B cell (primary cell): ENCODE results near the gene SLC24A4. TPM values are rescaled to one million over a fixed set of nuclear protein-coding genes. Genes with fewer than 3 reads are reported as not detected.

Experiments
- ATAC-seq: fragments of 200-7000 bp; cut with Tn5 transposase; one replicate; pipeline ENCODE4 v1.10.0; 2021; ENCODE audit warnings: low read depth, mild to moderate bottlenecking, moderate number of reproducible peaks, moderate library complexity
- CTCF ChIA-PET: fragments of 350-600 bp; sonication (Branson Sonifier 250); formaldehyde crosslinking; loops from one replicate; lab custom pipeline; 2021; ENCODE audit warnings: antibody characterized with exemption, inconsistent platforms; lab: Charles Lee
- POLR2A ChIA-PET: fragments of 350-600 bp; sonication (Branson Sonifier 250); formaldehyde crosslinking; loops from one replicate; lab custom pipeline; 2021; ENCODE audit warnings: antibody characterized with exemption; lab: Charles Lee
- DNase-seq: peaks from one replicate; pipeline ENCODE4 v3.0.0; 2013
- H2AFZ ChIP-seq: 2 replicates; pipeline ENCODE4 v1.6.1; 2012; ENCODE audit warnings: mild to moderate bottlenecking, low read depth, low read length; ENCODE audit not compliant: insufficient read depth, poor library complexity, severe bottlenecking
- H3K27ac ChIP-seq, 2 donors: 1 replicate in 1 of 2; 2 replicates in 1 of 2; pipeline ENCODE4 v1.5.1; 2012 to 2013; ENCODE audit warnings: low read length in 2 of 2, mild to moderate bottlenecking in 2 of 2, moderate library complexity in 1 of 2
- H3K27me3 ChIP-seq, 4 experiments: fragments of 200-600 bp in 1 of 4; sonication (generic) in 1 of 4; replicated peaks in 1 of 4; 1 replicate in 2 of 4; 2 replicates in 2 of 4; pipeline versions ENCODE4 v1.6.1 to v1.7.0; 2013 to 2016; ENCODE audit warnings: low read length in 3 of 4, mild to moderate bottlenecking in 2 of 4, mixed read lengths in 1 of 4, moderate library complexity in 1 of 4; ENCODE audit not compliant: insufficient read depth in 4 of 4, control insufficient read depth in 3 of 4; ENCODE audit errors: control extremely low read depth in 1 of 4
- H3K36me3 ChIP-seq, 2 experiments: replicated peaks in 1 of 2; 1 replicate in 1 of 2; 2 replicates in 1 of 2; pipeline versions ENCODE4 v1.6.1 to v1.7.1; 2013; ENCODE audit warnings: low read length in 1 of 2; ENCODE audit not compliant: insufficient read depth in 2 of 2, control insufficient read depth in 1 of 2; ENCODE audit errors: control extremely low read depth in 1 of 2, extremely low read depth in 1 of 2
- H3K4me1 ChIP-seq, 2 donors: fragments of 200-600 bp in 1 of 2; sonication (generic) in 1 of 2; 1 replicate in 1 of 2; 2 replicates in 1 of 2; pipeline versions ENCODE4 v1.5.1 to v1.6.1; 2013 to 2017; ENCODE audit warnings: low read length in 2 of 2; ENCODE audit not compliant: control insufficient read depth in 2 of 2, insufficient read depth in 2 of 2
- H3K4me2 ChIP-seq: replicated peaks from 2 replicates; pipeline ENCODE3; 2012; ENCODE audit warnings: mild to moderate bottlenecking, low read depth, low read length; ENCODE audit not compliant: poor library complexity, severe bottlenecking
- H3K4me3 ChIP-seq, 5 experiments: fragments of 200-600 bp in 1 of 5; sonication (generic) in 1 of 5; 1 replicate in 3 of 5; 2 replicates in 2 of 5; pipeline versions ENCODE4 v1.5.1 to v1.7.0; 2011 to 2016; ENCODE audit warnings: low read length in 4 of 5, mild to moderate bottlenecking in 4 of 5, low read depth in 2 of 5, control low read depth in 1 of 5, moderate library complexity in 1 of 5; ENCODE audit not compliant: insufficient read depth in 1 of 5; ENCODE audit errors: control extremely low read depth in 1 of 5, extremely low read depth in 1 of 5
- H3K79me2 ChIP-seq: fragments of 200-600 bp; sonication (generic); one replicate; pipeline ENCODE4 v1.6.0; 2016; ENCODE audit warnings: low read length; ENCODE audit not compliant: control insufficient read depth, insufficient read depth
- H3K9ac ChIP-seq: fragments of 200-600 bp; sonication (generic); 2 replicates; pipeline ENCODE4 v1.6.1; 2017; ENCODE audit warnings: mild to moderate bottlenecking, low read length, moderate library complexity
- H3K9me3 ChIP-seq, 3 donors: one replicate each; pipeline versions ENCODE4 v1.6.1 to v1.7.1; 2013; ENCODE audit warnings: low read length in 2 of 3; ENCODE audit not compliant: control insufficient read depth in 2 of 3, insufficient read depth in 1 of 3; ENCODE audit errors: control extremely low read depth in 1 of 3
- H4K20me1 ChIP-seq: 2 replicates; pipeline ENCODE4 v1.6.0; 2012; ENCODE audit warnings: mild to moderate bottlenecking, low read length; ENCODE audit not compliant: insufficient read depth, control insufficient read depth, poor library complexity, severe bottlenecking
- H3K27ac Mint-ChIP-seq: one replicate; pipeline ENCODE4 v1.8.0; 2021; ENCODE audit warnings: mixed read lengths
- H3K27me3 Mint-ChIP-seq: one replicate; pipeline ENCODE4 v1.8.0; 2021; ENCODE audit warnings: mixed read lengths
- H3K4me1 Mint-ChIP-seq: one replicate; pipeline ENCODE4 v1.8.0; 2021; ENCODE audit warnings: mixed read lengths
- H3K4me3 Mint-ChIP-seq: one replicate; pipeline ENCODE4 v1.8.0; 2021; ENCODE audit warnings: mixed read lengths
- H3K9me3 Mint-ChIP-seq: one replicate; pipeline ENCODE4 v1.8.0; 2022; ENCODE audit warnings: mixed read lengths; ENCODE audit not compliant: insufficient read depth
- EZH2 ChIP-seq: IDR thresholded peaks from 2 replicates; pipeline ENCODE4 v1.6.1; 2012; ENCODE audit warnings: borderline replicate concordance, low read depth, mild to moderate bottlenecking, moderate library complexity, low read length; ENCODE audit not compliant: insufficient read depth, poor library complexity, severe bottlenecking
- WGBS: methylation state at CpG from one replicate; pipeline ENCODE4 v1.1.5; 2013; ENCODE audit warnings: missing lambda C conversion rate; ENCODE audit not compliant: insufficient coverage; 5-methylcytosine and 5-hydroxymethylcytosine counted together
- intact Hi-C: fragments of 100-400 bp; cut with micrococcal nuclease; formaldehyde crosslinking; loops from one replicate; pipeline ENCODE4 v1.10.0; 2022
- polyA plus RNA-seq: library from polyadenylated mRNA; depleted of rRNA; stranded (reverse); fragments of >200 nt; gene quantifications from 2 replicates; pipeline ENCODE4 v1.2.3, GENCODE V29; 2012
- total RNA-seq, 2 donors: library from RNA; stranded (reverse); fragments of 120-200 nt in 1 of 2; gene quantifications; 1 replicate in 1 of 2; 2 replicates in 1 of 2; pipeline versions ENCODE4 v1.2.3 to v1.2.4, GENCODE V29; 2013 to 2022
- TF ChIP-seq, protein P1 (sequence below): fragments of 200-600 bp; IDR thresholded peaks from one replicate; pipeline ENCODE4 v1.8.0; 2022; ENCODE audit warnings: antibody characterized with exemption, mild to moderate bottlenecking

The SLC24A4 gene
- total and polyA plus RNA-seq, 2 donors (not counting 1 experiment from before 2014, with no cell fraction given), result 0.19 TPM; not detected in 1

DNA sequence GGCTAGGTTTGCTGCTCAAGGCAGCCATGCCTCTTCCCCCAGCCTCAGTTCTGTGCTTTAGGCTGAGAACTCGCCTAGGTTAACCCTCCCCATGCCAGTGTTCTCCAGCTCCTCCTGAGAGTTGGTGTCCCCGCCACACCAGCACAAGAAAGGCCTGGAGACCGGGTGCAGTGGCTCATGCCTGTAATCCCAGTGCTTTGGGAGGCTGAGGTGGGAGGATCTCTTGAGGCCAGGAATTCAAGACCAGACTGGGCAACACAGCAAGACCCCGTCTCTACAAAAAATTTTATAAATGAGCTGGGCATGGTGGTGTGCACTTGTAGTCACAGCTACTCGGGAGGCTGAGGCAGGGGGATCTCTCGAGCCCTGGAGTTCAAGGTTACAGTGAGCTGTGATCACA, 200.8 kb downstream of the SLC24A4 start:
- Mint-ChIP-seq H3K9me3 (no peaks in the 10 kb centered on the region), H3K4me1 (peaks cover 16% of the 10 kb centered on the region), H3K27me3 (no peaks in the 10 kb centered on the region), H3K4me3 (no peak overlapping the region), H3K27ac (no peak overlapping the region)
- intact Hi-C loops, result no loop called here
- DNase-seq, result no peak
- 99% methylated on average over 5 of the region's 6 CpGs for WGBS
- CTCF ChIA-PET, result no interaction called here
- POLR2A ChIA-PET, result no interaction called here
- Histone ChIP-seq H3K9ac (no peak overlapping the region), H3K4me3 (no peak overlapping the region), H3K27ac (no peak overlapping the region), H3K9me3 (no peaks in the 10 kb centered on the region), H3K27me3 (no peaks in the 10 kb centered on the region), H4K20me1 (peaks cover 52% of the 10 kb centered on the region), H3K4me2 (no peak overlapping the region), H3K79me2 (peaks cover 67% of the 10 kb centered on the region), H3K4me1 (peaks cover 6 to 8% of the 10 kb centered on the region in 2 donors), H3K36me3 (no peaks in the 10 kb centered on the region), H2AFZ (no peak overlapping the region)
- ATAC-seq, result no peak
- TF ChIP-seq, protein P1, sequence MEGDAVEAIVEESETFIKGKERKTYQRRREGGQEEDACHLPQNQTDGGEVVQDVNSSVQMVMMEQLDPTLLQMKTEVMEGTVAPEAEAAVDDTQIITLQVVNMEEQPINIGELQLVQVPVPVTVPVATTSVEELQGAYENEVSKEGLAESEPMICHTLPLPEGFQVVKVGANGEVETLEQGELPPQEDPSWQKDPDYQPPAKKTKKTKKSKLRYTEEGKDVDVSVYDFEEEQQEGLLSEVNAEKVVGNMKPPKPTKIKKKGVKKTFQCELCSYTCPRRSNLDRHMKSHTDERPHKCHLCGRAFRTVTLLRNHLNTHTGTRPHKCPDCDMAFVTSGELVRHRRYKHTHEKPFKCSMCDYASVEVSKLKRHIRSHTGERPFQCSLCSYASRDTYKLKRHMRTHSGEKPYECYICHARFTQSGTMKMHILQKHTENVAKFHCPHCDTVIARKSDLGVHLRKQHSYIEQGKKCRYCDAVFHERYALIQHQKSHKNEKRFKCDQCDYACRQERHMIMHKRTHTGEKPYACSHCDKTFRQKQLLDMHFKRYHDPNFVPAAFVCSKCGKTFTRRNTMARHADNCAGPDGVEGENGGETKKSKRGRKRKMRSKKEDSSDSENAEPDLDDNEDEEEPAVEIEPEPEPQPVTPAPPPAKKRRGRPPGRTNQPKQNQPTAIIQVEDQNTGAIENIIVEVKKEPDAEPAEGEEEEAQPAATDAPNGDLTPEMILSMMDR, result no peak
- TF ChIP-seq EZH2, result no peak

DNA sequence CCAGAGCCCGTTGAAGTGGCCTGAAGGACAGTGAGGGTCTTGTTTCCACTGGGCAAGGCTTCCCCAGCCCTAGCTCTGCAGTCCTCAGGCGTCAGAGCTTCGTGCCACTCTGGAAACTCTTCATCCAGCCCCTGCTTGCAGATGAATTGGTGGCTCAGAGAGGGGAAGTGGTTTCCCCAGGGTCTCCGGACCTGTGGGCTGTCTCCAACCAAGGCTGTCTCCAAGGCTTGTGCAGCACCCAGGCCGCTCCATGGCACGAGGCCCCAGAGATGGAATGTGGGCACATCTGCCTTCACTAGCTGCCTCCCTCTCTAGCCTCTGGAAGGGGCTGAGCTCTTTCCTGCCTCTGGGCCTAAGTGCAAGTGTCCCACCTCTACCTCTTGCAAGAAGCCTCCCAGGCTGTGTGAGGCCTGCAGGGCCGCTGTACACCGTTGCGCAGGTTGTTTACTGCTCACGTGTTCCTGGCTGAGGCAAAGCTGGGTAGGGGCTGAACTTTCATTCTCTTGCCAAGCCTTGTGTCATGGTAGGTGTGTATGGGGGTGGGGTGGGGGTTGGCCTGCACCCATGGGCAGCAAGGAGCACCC, 201.7 kb downstream of the SLC24A4 start:
- CTCF ChIA-PET, result no interaction called here
- H3K4me3 Mint-ChIP-seq, result no peak overlapping the region
- H3K27ac ChIP-seq, result no peak overlapping the region

More for the DNA sequence above, 201.7 kb downstream of the SLC24A4 start:
- Histone ChIP-seq H4K20me1 (peaks cover 46% of the 10 kb centered on the region), H3K27me3 (no peaks in the 10 kb centered on the region), H3K4me3 (no peak overlapping the region), H3K4me2 (no peak overlapping the region), H3K4me1 (peaks cover 6 to 8% of the 10 kb centered on the region in 2 donors), H2AFZ (no peak overlapping the region), H3K36me3 (no peaks in the 10 kb centered on the region), H3K9me3 (no peaks in the 10 kb centered on the region), H3K79me2 (peaks cover 65% of the 10 kb centered on the region), H3K9ac (no peak overlapping the region)
- 24% methylated on average over 6 of the region's 10 CpGs for WGBS
- no peaks in the 10 kb centered on the region for H3K9me3 Mint-ChIP-seq
- DNase-seq (no peak), ATAC-seq (no peak)
- intact Hi-C loops, result no loop called here
- H3K27ac Mint-ChIP-seq, result no peak overlapping the region
- H3K4me1 Mint-ChIP-seq, result peaks cover 18% of the 10 kb centered on the region
- POLR2A ChIA-PET, result no interaction called here
- TF ChIP-seq, protein P1, result no peak
- TF ChIP-seq EZH2, result no peak
- H3K27me3 Mint-ChIP-seq, result no peaks in the 10 kb centered on the region
